ENCODE results near the gene SPATS2. TPM values are rescaled to one million over a fixed set of nuclear protein-coding genes. Genes with fewer than 3 reads are reported as not detected.

Gene SPATS2
- total RNA-seq, 1 donor from 2014 or later = 46.3 TPM

DNA sequence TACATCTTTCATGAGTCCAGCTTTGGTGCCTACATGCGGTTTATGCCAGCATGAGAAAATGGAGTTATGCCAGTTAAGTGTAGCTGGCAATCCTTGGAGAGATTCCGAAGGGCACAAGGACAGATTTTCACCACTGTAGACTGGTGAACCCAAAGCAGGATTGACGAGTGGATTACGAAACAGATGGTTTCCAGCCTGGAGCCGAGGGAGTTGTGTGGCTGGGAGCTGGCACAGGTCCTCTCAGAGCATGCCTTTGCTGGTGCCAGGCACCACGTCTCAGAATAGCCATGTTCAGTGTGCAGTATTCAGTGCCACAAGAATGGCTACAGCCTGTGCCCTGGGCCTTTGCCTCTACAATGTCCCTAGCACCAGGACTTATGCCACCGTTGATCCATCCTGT, 184.8 kb downstream of the SPATS2 start:
- no peak overlapping the region for H3K27ac Mint-ChIP-seq (ENCODE audit: unreplicated experiment)
- peaks cover 5% of the 10 kb centered on the region for H3K36me3 Mint-ChIP-seq (ENCODE audit: low read depth, unreplicated experiment)
- H3K4me3 Mint-ChIP-seq (ENCODE audit: unreplicated experiment) = no peak overlapping the region
- H3K9me3 Mint-ChIP-seq (ENCODE audit: unreplicated experiment) = no peaks in the 10 kb centered on the region
- Histone ChIP-seq H3K27me3 (ENCODE audit: insufficient read depth, low read length) (peaks cover 20% of the 10 kb centered on the region), H3K9ac (ENCODE audit: low read length) (no peak overlapping the region), H3K4me2 (ENCODE audit: low read length) (no peak overlapping the region), H3K79me2 (ENCODE audit: insufficient read depth, low read length) (no peaks in the 10 kb centered on the region), H4K20me1 (ENCODE audit: insufficient read depth, low read length) (no peaks in the 10 kb centered on the region), H3K4me3 (ENCODE audit: insufficient read depth, low read depth, low read length) (no peak overlapping the region), H3K9me3 (ENCODE audit: insufficient read depth, low read depth, low read length) (no peaks in the 10 kb centered on the region), H3K27ac (ENCODE audit: low read depth, low read length) (no peak overlapping the region), H3K4me1 (ENCODE audit: insufficient read depth, low read length) (peaks cover 12% of the 10 kb centered on the region), H3K36me3 (ENCODE audit: insufficient read depth, low read length) (no peaks in the 10 kb centered on the region), H2AFZ (ENCODE audit: low read depth, low read length) (no peak overlapping the region)
- FAIRE-seq = no peak
- H3K4me1 Mint-ChIP-seq (ENCODE audit: low read depth, unreplicated experiment) = no peaks in the 10 kb centered on the region
- TF ChIP-seq, protein P1, sequence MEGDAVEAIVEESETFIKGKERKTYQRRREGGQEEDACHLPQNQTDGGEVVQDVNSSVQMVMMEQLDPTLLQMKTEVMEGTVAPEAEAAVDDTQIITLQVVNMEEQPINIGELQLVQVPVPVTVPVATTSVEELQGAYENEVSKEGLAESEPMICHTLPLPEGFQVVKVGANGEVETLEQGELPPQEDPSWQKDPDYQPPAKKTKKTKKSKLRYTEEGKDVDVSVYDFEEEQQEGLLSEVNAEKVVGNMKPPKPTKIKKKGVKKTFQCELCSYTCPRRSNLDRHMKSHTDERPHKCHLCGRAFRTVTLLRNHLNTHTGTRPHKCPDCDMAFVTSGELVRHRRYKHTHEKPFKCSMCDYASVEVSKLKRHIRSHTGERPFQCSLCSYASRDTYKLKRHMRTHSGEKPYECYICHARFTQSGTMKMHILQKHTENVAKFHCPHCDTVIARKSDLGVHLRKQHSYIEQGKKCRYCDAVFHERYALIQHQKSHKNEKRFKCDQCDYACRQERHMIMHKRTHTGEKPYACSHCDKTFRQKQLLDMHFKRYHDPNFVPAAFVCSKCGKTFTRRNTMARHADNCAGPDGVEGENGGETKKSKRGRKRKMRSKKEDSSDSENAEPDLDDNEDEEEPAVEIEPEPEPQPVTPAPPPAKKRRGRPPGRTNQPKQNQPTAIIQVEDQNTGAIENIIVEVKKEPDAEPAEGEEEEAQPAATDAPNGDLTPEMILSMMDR (IDR thresholded peaks at IDR 0.05; ENCODE audit: insufficient read depth, low read depth, low read length) = no peak
- TF ChIP-seq EZH2 (IDR thresholded peaks at IDR 0.05; ENCODE audit: insufficient read depth, low read length) = no peak
- peaks cover 49% of the 10 kb centered on the region for H3K27me3 Mint-ChIP-seq (ENCODE audit: low read depth, unreplicated experiment)
- DNase-seq (ENCODE audit: low read depth) = no peak

DNA sequence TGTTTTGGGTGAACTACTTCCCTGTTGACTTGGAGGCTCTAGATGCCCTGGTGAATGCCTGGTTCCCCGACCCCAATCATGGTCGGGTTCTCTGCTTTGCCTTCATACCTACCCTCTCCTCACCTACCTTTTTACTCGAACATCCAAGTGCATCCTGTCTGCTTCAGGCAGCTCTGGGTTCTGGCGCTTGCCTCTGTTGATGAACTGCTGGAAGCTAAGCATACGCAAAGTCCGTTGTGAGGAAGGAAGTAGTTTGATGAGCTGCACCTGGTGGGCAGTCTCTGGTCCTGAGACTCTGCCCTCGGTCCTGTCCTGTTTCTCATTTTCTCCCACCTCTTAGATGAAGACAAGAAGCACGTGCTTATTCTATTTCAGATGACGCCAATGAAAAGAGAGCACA, 185.2 kb downstream of the SPATS2 start:
- Histone ChIP-seq H3K27me3 (ENCODE audit: insufficient read depth, low read length) (peaks cover 20% of the 10 kb centered on the region), H3K4me2 (ENCODE audit: low read length) (no peak overlapping the region), H3K9me3 (ENCODE audit: insufficient read depth, low read depth, low read length) (no peaks in the 10 kb centered on the region), H3K36me3 (ENCODE audit: insufficient read depth, low read length) (no peaks in the 10 kb centered on the region), H3K79me2 (ENCODE audit: insufficient read depth, low read length) (no peaks in the 10 kb centered on the region), H3K27ac (ENCODE audit: low read depth, low read length) (no peak overlapping the region), H3K4me1 (ENCODE audit: insufficient read depth, low read length) (peaks cover 12% of the 10 kb centered on the region), H4K20me1 (ENCODE audit: insufficient read depth, low read length) (no peaks in the 10 kb centered on the region), H3K9ac (ENCODE audit: low read length) (no peak overlapping the region), H2AFZ (ENCODE audit: low read depth, low read length) (no peak overlapping the region), H3K4me3 (ENCODE audit: insufficient read depth, low read depth, low read length) (no peak overlapping the region)
- Mint-ChIP-seq H3K27me3 (ENCODE audit: low read depth, unreplicated experiment) (peaks cover 44% of the 10 kb centered on the region), H3K9me3 (ENCODE audit: unreplicated experiment) (no peaks in the 10 kb centered on the region), H3K36me3 (ENCODE audit: low read depth, unreplicated experiment) (peaks cover 5% of the 10 kb centered on the region), H3K4me1 (ENCODE audit: low read depth, unreplicated experiment) (no peaks in the 10 kb centered on the region), H3K4me3 (ENCODE audit: unreplicated experiment) (no peak overlapping the region), H3K27ac (ENCODE audit: unreplicated experiment) (no peak overlapping the region)
- TF ChIP-seq, protein P1 (IDR thresholded peaks at IDR 0.05; ENCODE audit: insufficient read depth, low read depth, low read length) = no peak
- TF ChIP-seq EZH2 (IDR thresholded peaks at IDR 0.05; ENCODE audit: insufficient read depth, low read length) = no peak
- DNase-seq (ENCODE audit: low read depth) (no peak), FAIRE-seq (no peak)

DNA sequence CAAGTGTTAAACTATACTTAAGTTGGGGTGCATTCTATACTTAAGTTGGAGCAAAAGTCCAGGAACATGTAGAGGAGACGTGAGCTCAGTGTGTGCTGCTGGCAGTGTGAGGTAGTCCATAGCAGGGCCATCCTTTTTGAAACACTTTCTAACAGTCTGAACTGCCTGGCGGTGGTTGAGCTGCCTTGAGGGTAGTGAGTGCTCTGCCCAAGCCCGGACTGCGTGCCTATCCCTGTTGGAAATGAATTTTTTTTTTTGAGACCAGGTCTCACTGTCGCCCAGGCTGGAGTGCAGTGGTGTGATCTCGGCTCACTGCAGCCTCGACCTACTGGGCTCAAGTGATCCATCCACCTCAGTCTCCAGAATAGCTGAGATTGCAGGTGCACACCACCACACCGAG, 185.6 kb downstream of the SPATS2 start:
- H3K36me3 ChIP-seq (ENCODE audit: insufficient read depth, low read length) = no peaks in the 10 kb centered on the region
- no peaks in the 10 kb centered on the region for H4K20me1 ChIP-seq (ENCODE audit: insufficient read depth, low read length)
- DNase-seq (ENCODE audit: low read depth) (no peak), FAIRE-seq (no peak)
- Mint-ChIP-seq H3K36me3 (ENCODE audit: low read depth, unreplicated experiment) (peaks cover 5% of the 10 kb centered on the region), H3K27me3 (ENCODE audit: low read depth, unreplicated experiment) (peaks cover 41% of the 10 kb centered on the region), H3K4me3 (ENCODE audit: unreplicated experiment) (no peak overlapping the region), H3K27ac (ENCODE audit: unreplicated experiment) (no peak overlapping the region), H3K4me1 (ENCODE audit: low read depth, unreplicated experiment) (no peaks in the 10 kb centered on the region), H3K9me3 (ENCODE audit: unreplicated experiment) (no peaks in the 10 kb centered on the region)
- H3K4me1 ChIP-seq (ENCODE audit: insufficient read depth, low read length) = peaks cover 12% of the 10 kb centered on the region
- no peak for TF ChIP-seq EZH2 (IDR thresholded peaks at IDR 0.05; ENCODE audit: insufficient read depth, low read length)
- TF ChIP-seq, protein P1 (IDR thresholded peaks at IDR 0.05; ENCODE audit: insufficient read depth, low read depth, low read length) = no peak
- H3K4me3 ChIP-seq (ENCODE audit: insufficient read depth, low read depth, low read length) = no peak overlapping the region
- H2AFZ ChIP-seq (ENCODE audit: low read depth, low read length) = no peak overlapping the region
- peaks cover 19% of the 10 kb centered on the region for H3K27me3 ChIP-seq (ENCODE audit: insufficient read depth, low read length)
- H3K9ac ChIP-seq (ENCODE audit: low read length) = no peak overlapping the region
- no peak overlapping the region for H3K27ac ChIP-seq (ENCODE audit: low read depth, low read length)
- H3K9me3 ChIP-seq (ENCODE audit: insufficient read depth, low read depth, low read length) = no peaks in the 10 kb centered on the region
- no peak overlapping the region for H3K4me2 ChIP-seq (ENCODE audit: low read length)
- H3K79me2 ChIP-seq (ENCODE audit: insufficient read depth, low read length) = no peaks in the 10 kb centered on the region
